Natural killer cell (primary cell): ENCODE measurements around the gene SCFD2. TPM values are rescaled to one million over a fixed set of nuclear protein-coding genes. Genes with fewer than 3 reads are reported as not detected.

Experiments
- ATAC-seq, 3 donors: fragments of 150-1000 bp in 2 of 3; fragments of 200-7000 bp in 1 of 3; cut with Tn5 transposase; 1 replicate in 1 of 3; 2 replicates in 2 of 3; pipeline ENCODE4 v1.10.0; 2021; ENCODE audit warnings: mild to moderate bottlenecking in 2 of 3, moderate library complexity in 2 of 3
- DNase-seq, 2 donors: peaks; one replicate each; pipeline versions ENCODE4 v3.0.0 to v3.0.0-alpha.2; 2013 to 2021; ENCODE audit warnings: mixed read lengths in 1 of 2
- H3K27ac ChIP-seq: one replicate; pipeline ENCODE4 v1.5.1; 2013; ENCODE audit warnings: mild to moderate bottlenecking, low read length
- H3K27me3 ChIP-seq: one replicate; pipeline ENCODE4 v1.6.1; 2013; ENCODE audit warnings: low read length; ENCODE audit not compliant: control insufficient read depth, insufficient read depth
- H3K36me3 ChIP-seq: one replicate; pipeline ENCODE4 v1.6.1; 2013; ENCODE audit warnings: low read length; ENCODE audit not compliant: control insufficient read depth, insufficient read depth
- H3K4me1 ChIP-seq: one replicate; pipeline ENCODE4 v1.6.1; 2013; ENCODE audit warnings: low read length; ENCODE audit not compliant: control insufficient read depth, insufficient read depth
- H3K4me3 ChIP-seq: one replicate; pipeline ENCODE4 v1.5.1; 2013; ENCODE audit warnings: low read length
- H3K9me3 ChIP-seq: one replicate; pipeline ENCODE4 v1.6.1; 2013; ENCODE audit warnings: low read length; ENCODE audit not compliant: control insufficient read depth, insufficient read depth
- H3K27ac Mint-ChIP-seq, 2 donors: one replicate each; pipeline ENCODE4 v1.8.0; 2022; ENCODE audit warnings: mild to moderate bottlenecking in 2 of 2, mixed read lengths in 2 of 2, moderate library complexity in 1 of 2
- H3K27me3 Mint-ChIP-seq, 2 donors: one replicate each; pipeline ENCODE4 v1.8.0; 2022; ENCODE audit warnings: low read depth in 2 of 2, mixed read lengths in 2 of 2
- H3K36me3 Mint-ChIP-seq: one replicate; pipeline ENCODE4 v1.8.0; 2022; ENCODE audit warnings: mixed read lengths
- H3K4me1 Mint-ChIP-seq, 2 donors: one replicate each; pipeline ENCODE4 v1.8.0; 2022; ENCODE audit warnings: mixed read lengths in 2 of 2
- H3K4me3 Mint-ChIP-seq: one replicate; pipeline ENCODE4 v1.8.0; 2022; ENCODE audit warnings: mild to moderate bottlenecking, moderate library complexity, mixed read lengths
- H3K9me3 Mint-ChIP-seq, 2 donors: one replicate each; pipeline ENCODE4 v1.8.0; 2022; ENCODE audit warnings: mixed read lengths in 2 of 2
- WGBS: methylation state at CpG from one replicate; pipeline ENCODE4 v1.1.7; 2013; ENCODE audit warnings: missing lambda C conversion rate; ENCODE audit not compliant: insufficient coverage; 5-methylcytosine and 5-hydroxymethylcytosine counted together
- intact Hi-C: fragments of 100-400 bp; cut with micrococcal nuclease; formaldehyde crosslinking; loops from one replicate; pipeline ENCODE4 v1.14.2; 2022
- total RNA-seq, 4 donors: library from RNA; stranded (reverse); fragments of 120-200 nt in 1 of 4; gene quantifications; one replicate each; pipeline versions ENCODE4 v1.2.3 to v1.2.4, GENCODE V29; 2013 to 2022
- TF ChIP-seq, protein P1 (sequence below): fragments of 200-600 bp; IDR thresholded peaks from one replicate; pipeline ENCODE4 v1.8.0; 2022; ENCODE audit warnings: antibody characterized with exemption

Gene SCFD2
- total RNA-seq, 3 donors from 2014 or later (not counting 1 experiment from before 2014, with no cell fraction given), result 26.4 to 29.4 (median 28.9) TPM

DNA sequence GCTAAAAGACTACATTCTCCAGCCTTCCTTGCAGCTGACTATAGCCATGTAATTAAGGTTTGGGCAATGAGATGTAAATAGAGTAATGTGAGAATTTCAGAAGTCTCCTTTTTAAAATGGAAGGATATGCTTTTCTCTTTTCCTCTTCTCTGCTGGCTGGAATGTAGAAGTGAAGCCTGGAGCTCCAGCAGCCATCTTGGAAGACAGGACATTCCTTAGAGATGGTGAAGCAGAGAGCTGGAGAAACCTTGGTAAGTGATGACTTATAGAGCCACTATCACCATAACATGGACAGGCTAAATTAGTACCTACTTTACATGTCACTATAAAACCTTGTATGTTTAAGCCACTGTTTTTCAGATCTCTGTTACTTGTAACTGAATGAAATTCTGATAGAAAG is 455.7 kb downstream of the SCFD2 start:
- no peaks in the 10 kb centered on the region for H3K27me3 Mint-ChIP-seq
- no peaks in the 10 kb centered on the region for H3K9me3 Mint-ChIP-seq
- Histone ChIP-seq H3K27me3 (no peaks in the 10 kb centered on the region), H3K4me3 (no peak overlapping the region), H3K27ac (no peak overlapping the region), H3K4me1 (no peaks in the 10 kb centered on the region), H3K36me3 (no peaks in the 10 kb centered on the region), H3K9me3 (no peaks in the 10 kb centered on the region)
- no peak for ATAC-seq
- H3K4me3 Mint-ChIP-seq, result no peak overlapping the region
- TF ChIP-seq, protein P1, sequence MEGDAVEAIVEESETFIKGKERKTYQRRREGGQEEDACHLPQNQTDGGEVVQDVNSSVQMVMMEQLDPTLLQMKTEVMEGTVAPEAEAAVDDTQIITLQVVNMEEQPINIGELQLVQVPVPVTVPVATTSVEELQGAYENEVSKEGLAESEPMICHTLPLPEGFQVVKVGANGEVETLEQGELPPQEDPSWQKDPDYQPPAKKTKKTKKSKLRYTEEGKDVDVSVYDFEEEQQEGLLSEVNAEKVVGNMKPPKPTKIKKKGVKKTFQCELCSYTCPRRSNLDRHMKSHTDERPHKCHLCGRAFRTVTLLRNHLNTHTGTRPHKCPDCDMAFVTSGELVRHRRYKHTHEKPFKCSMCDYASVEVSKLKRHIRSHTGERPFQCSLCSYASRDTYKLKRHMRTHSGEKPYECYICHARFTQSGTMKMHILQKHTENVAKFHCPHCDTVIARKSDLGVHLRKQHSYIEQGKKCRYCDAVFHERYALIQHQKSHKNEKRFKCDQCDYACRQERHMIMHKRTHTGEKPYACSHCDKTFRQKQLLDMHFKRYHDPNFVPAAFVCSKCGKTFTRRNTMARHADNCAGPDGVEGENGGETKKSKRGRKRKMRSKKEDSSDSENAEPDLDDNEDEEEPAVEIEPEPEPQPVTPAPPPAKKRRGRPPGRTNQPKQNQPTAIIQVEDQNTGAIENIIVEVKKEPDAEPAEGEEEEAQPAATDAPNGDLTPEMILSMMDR, result no peak
- peaks cover 5 to 6% of the 10 kb centered on the region in 2 donors for H3K4me1 Mint-ChIP-seq
- intact Hi-C loops, result no loop called here
- no peak for DNase-seq
- H3K27ac Mint-ChIP-seq, result no peak overlapping the region
- H3K36me3 Mint-ChIP-seq, result no peaks in the 10 kb centered on the region

DNA sequence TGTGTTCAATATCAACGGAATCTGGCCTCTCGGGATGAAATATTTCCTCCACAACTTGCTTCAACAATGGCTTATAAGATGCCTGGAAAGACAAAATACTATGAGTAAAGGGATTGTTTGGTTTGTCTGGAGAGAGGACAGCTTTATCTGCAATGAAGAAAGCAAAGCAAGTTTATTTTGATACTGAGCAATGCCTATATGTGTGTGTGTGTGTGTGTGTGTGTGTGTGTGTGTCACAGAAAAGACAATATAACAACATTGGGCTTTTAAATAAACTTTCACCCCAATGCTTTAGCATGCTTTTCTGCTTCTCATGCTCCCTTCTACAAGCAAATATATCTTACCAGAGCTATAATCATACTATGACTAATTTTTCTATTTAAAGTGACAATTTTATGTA is 458.4 kb downstream of the SCFD2 start:
- TF ChIP-seq, protein P1, result no peak
- H3K4me1 ChIP-seq, result no peaks in the 10 kb centered on the region
- intact Hi-C loops, result no loop called here
- H3K4me3 Mint-ChIP-seq, result no peak overlapping the region
- no peak for ATAC-seq
- H3K27ac ChIP-seq, result no peak overlapping the region
- peaks cover 5 to 6% of the 10 kb centered on the region in 2 donors for H3K4me1 Mint-ChIP-seq
- no peaks in the 10 kb centered on the region for H3K36me3 ChIP-seq
- H3K9me3 Mint-ChIP-seq, result no peaks in the 10 kb centered on the region
- H3K27ac Mint-ChIP-seq, result no peak overlapping the region
- H3K36me3 Mint-ChIP-seq, result peaks cover 2% of the 10 kb centered on the region
- H3K4me3 ChIP-seq, result no peak overlapping the region
- H3K27me3 Mint-ChIP-seq, result no peaks in the 10 kb centered on the region
- no peaks in the 10 kb centered on the region for H3K9me3 ChIP-seq
- 100% methylated on average over 1 of the region's 2 CpGs for WGBS
- DNase-seq, result no peak
- H3K27me3 ChIP-seq, result no peaks in the 10 kb centered on the region

DNA sequence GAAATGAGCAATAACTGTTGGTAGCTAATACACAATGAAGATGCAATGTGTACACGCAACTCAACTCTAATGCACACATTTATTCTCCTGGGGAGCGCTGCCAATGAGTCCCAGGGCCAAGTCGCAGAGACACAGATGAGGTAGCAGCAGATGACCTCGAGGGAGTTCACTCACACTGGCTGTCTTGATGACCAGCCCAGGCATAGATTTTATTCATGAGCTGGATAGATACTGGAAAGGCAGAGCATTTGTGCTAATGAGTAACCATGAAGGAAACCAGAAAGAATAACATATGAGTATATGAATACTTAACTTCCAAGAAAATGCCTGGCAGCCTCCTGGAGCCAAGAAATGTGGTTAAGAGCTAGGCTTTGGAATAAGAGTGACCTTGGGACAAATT is 461.4 kb downstream of the SCFD2 start:
- Histone ChIP-seq H3K9me3 (peaks cover 7% of the 10 kb centered on the region), H3K27ac (no peak overlapping the region), H3K36me3 (no peaks in the 10 kb centered on the region), H3K4me3 (no peak overlapping the region), H3K27me3 (no peaks in the 10 kb centered on the region), H3K4me1 (no peaks in the 10 kb centered on the region)
- WGBS, result 94% methylated on average over 4 of the region's 4 CpGs
- Mint-ChIP-seq H3K4me3 (no peak overlapping the region), H3K27me3 (no peaks in the 10 kb centered on the region), H3K9me3 (no peaks in the 10 kb centered on the region), H3K27ac (no peak overlapping the region), H3K4me1 (no peaks in the 10 kb centered on the region), H3K36me3 (peaks cover 7% of the 10 kb centered on the region)
- DNase-seq (no peak), ATAC-seq (no peak)
- intact Hi-C loops, result no loop called here
- TF ChIP-seq, protein P1, result no peak

DNA sequence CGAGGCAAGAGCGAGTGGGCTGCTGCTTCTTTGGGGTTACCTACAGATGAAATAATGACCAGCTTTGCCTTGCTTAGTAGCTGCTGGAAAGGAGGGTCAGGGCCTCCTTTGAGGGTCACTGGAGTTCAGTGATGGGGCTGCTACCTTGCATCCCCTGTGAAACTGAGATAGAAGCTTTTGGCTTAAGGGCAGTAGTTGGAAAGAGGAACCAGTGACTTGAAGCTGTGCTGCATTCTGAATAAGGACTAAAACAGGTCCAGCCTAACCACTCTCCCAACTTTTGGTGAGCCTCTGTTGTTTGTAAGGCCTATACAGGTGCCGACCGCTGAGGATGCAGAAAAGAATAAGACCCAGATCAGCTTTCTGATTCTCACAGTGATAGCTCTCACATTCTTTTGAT is 462.6 kb downstream of the SCFD2 start:
- no peaks in the 10 kb centered on the region for H3K36me3 ChIP-seq
- H3K27ac ChIP-seq, result no peak overlapping the region
- intact Hi-C loops, result no loop called here
- Mint-ChIP-seq H3K4me3 (no peak overlapping the region), H3K4me1 (no peaks in the 10 kb centered on the region), H3K9me3 (peaks cover 0 to 3% of the 10 kb centered on the region in 2 donors), H3K27me3 (peaks cover 3 to 9% of the 10 kb centered on the region in 2 donors), H3K27ac (no peak overlapping the region), H3K36me3 (peaks cover 7% of the 10 kb centered on the region)
- H3K4me1 ChIP-seq, result no peaks in the 10 kb centered on the region
- H3K27me3 ChIP-seq, result no peaks in the 10 kb centered on the region
- 96% methylated on average over 4 of the region's 4 CpGs for WGBS
- peaks cover 7% of the 10 kb centered on the region for H3K9me3 ChIP-seq
- DNase-seq (no peak), ATAC-seq (no peak)
- TF ChIP-seq, protein P1, result no peak
- no peak overlapping the region for H3K4me3 ChIP-seq
